Measurements from ENCODE around the gene INPP5E. TPM values are rescaled to one million over a fixed set of nuclear protein-coding genes. Genes with fewer than 3 reads are reported as not detected.

Gene INPP5E
- total RNA-seq, 2 donors from 2014 or later: 6.4 to 9.1 TPM

GRCh38 chr9:136462664-136463063 is 23.0 kb upstream of the INPP5E start:
- peaks cover 100% of the 10 kb centered on the region for H3K36me3 ChIP-seq
- no peak for DNase-seq (ENCODE audit: low spot score)
- H3K27me3 ChIP-seq: no peaks in the 10 kb centered on the region
- H3K9me3 ChIP-seq: no peaks in the 10 kb centered on the region
- no peaks in the 10 kb centered on the region for H3K4me1 ChIP-seq
- no peak overlapping the region for H3K4me3 ChIP-seq
- no peak for TF ChIP-seq CTCF (IDR thresholded peaks at IDR 0.05)
- no peak overlapping the region for H3K27ac ChIP-seq

GRCh38 chr9:136460772-136461325 is 21.2 kb upstream of the INPP5E start:
- no peak for TF ChIP-seq CTCF (IDR thresholded peaks at IDR 0.05)
- H3K9me3 ChIP-seq: no peaks in the 10 kb centered on the region
- H3K27ac ChIP-seq: no peak overlapping the region
- peaks cover 100% of the 10 kb centered on the region for H3K36me3 ChIP-seq
- no peaks in the 10 kb centered on the region for H3K4me1 ChIP-seq
- H3K4me3 ChIP-seq: no peak overlapping the region
- no peak for DNase-seq (ENCODE audit: low spot score)
- no peaks in the 10 kb centered on the region for H3K27me3 ChIP-seq

- Histone ChIP-seq H3K4me1 (no peaks in the 10 kb centered on the region), H3K27me3 (no peaks in the 10 kb centered on the region), H3K9me3 (no peaks in the 10 kb centered on the region), H3K36me3 (peaks cover 100% of the 10 kb centered on the region), H3K27ac (no peak overlapping the region), H3K4me3 (no peak overlapping the region)
- no peak for TF ChIP-seq CTCF (IDR thresholded peaks at IDR 0.05)
- DNase-seq (ENCODE audit: low spot score): no peak
Observed at GRCh38 chr9:136459425-136459824, 19.8 kb upstream of the INPP5E start.

- TF ChIP-seq CTCF (IDR thresholded peaks at IDR 0.05): no peak
- no peak for DNase-seq (ENCODE audit: low spot score)
- Histone ChIP-seq H3K9me3 (no peaks in the 10 kb centered on the region), H3K36me3 (peaks cover 92% of the 10 kb centered on the region), H3K27ac (no peak overlapping the region), H3K4me1 (no peaks in the 10 kb centered on the region), H3K27me3 (no peaks in the 10 kb centered on the region), H3K4me3 (no peak overlapping the region)
Observed at GRCh38 chr9:136457326-136457725, 17.7 kb upstream of the INPP5E start.

- Histone ChIP-seq H3K36me3 (peaks cover 86% of the 10 kb centered on the region), H3K9me3 (no peaks in the 10 kb centered on the region), H3K4me3 (no peak overlapping the region), H3K4me1 (no peaks in the 10 kb centered on the region), H3K27me3 (no peaks in the 10 kb centered on the region), H3K27ac (no peak overlapping the region)
- DNase-seq (ENCODE audit: low spot score): no peak
- TF ChIP-seq CTCF (IDR thresholded peaks at IDR 0.05): no peak
Observed at GRCh38 chr9:136456258-136456657, 16.6 kb upstream of the INPP5E start.
